ENCODE data around the gene DRAXIN. TPM values are rescaled to one million over a fixed set of nuclear protein-coding genes. Genes with fewer than 3 reads are reported as not detected.

DRAXIN gene
- total RNA-seq, 2 experiments from 2014 or later = 0.08 to 0.16 TPM

- Mint-ChIP-seq H3K4me3 (no peak overlapping the region), H3K9me3 (no peaks in the 10 kb centered on the region), H3K36me3 (no peaks in the 10 kb centered on the region), H3K27ac (no peak overlapping the region), H3K4me1 (no peaks in the 10 kb centered on the region), H3K27me3 (no peaks in the 10 kb centered on the region)
- DNase-seq = no peak
Observed at GRCh38 chr1:11706292-11706691, 14.8 kb downstream of the DRAXIN start.

DNA sequence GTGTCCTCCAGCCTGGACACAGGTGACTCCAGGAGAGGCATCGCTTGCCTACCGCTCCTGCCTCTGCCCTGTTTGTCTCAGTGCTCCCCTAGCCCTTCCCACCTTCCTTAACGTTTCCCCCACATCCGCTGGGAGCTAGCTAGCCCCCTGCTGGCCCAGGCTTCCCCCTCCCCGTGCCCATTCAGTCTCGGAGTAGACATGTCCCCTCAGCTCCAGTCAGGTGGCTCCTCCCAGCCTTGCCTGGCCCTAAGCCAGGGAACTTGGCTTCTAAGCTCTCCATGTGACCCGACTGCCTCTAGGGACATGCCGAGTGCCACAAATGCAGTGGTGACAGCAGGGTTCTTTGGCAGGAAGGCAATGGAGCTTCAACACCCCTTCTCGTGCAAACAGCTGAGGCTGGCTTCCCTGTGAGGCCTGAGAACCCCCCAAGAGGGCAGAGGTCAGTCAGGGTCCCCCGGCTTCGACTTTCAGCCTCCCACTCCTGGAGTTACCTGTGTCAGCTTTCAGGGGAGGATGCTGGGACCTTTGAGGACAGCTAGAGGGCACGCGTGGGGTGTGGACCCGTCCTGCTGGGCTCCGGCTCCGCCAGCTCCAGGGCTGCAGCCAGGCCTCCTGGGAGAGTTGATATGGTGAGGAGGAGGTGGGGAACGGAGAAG is 16.2 kb downstream of the DRAXIN start:
- no peaks in the 10 kb centered on the region for H3K9me3 Mint-ChIP-seq
- H3K27ac Mint-ChIP-seq = no peak overlapping the region
- H3K36me3 Mint-ChIP-seq = no peaks in the 10 kb centered on the region
- no peak overlapping the region for H3K4me3 Mint-ChIP-seq
- no peaks in the 10 kb centered on the region for H3K4me1 Mint-ChIP-seq
- no peaks in the 10 kb centered on the region for H3K27me3 Mint-ChIP-seq
- DNase-seq = no peak

- H3K9me3 Mint-ChIP-seq = no peaks in the 10 kb centered on the region
- H3K36me3 Mint-ChIP-seq = no peaks in the 10 kb centered on the region
- H3K4me1 Mint-ChIP-seq = no peaks in the 10 kb centered on the region
- no peak for DNase-seq
- H3K27me3 Mint-ChIP-seq = no peaks in the 10 kb centered on the region
- H3K27ac Mint-ChIP-seq = no peak overlapping the region
- no peak overlapping the region for H3K4me3 Mint-ChIP-seq
Observed at GRCh38 chr1:11708554-11709350, 17.2 kb downstream of the DRAXIN start.

GRCh38 chr1:11711490-11711889 is 20.0 kb downstream of the DRAXIN start:
- Mint-ChIP-seq H3K9me3 (no peaks in the 10 kb centered on the region), H3K27ac (no peak overlapping the region), H3K36me3 (no peaks in the 10 kb centered on the region), H3K4me3 (no peak overlapping the region), H3K27me3 (no peaks in the 10 kb centered on the region), H3K4me1 (no peaks in the 10 kb centered on the region)
- DNase-seq = no peak

DNA sequence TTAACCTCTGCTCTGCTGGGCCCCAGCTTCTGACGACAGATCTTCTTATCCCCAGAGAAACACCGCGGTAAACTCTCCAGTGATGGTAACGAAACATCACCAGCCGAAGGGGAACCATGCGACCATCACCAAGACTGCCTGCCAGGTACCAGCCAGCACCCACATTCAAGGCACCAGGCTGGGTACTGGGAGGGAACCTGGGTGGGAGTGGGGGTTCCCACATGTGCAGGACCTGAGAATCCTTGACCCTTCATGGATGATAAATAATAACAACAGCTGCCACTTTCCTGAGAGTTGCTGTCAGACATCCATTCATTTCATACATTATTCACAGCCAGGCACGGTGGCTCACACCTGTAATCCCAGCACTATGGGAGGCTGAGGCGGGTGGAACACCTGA is 20.8 kb downstream of the DRAXIN start:
- no peaks in the 10 kb centered on the region for H3K4me1 Mint-ChIP-seq
- H3K9me3 Mint-ChIP-seq = no peaks in the 10 kb centered on the region
- H3K27me3 Mint-ChIP-seq = no peaks in the 10 kb centered on the region

GRCh38 chr1:11713095-11713494 is 21.6 kb downstream of the DRAXIN start:
- H3K9me3 Mint-ChIP-seq = no peaks in the 10 kb centered on the region

More for the DNA sequence above, 20.8 kb downstream of the DRAXIN start:
- H3K4me3 Mint-ChIP-seq = no peak overlapping the region
- no peaks in the 10 kb centered on the region for H3K36me3 Mint-ChIP-seq
- DNase-seq = no peak
- H3K27ac Mint-ChIP-seq = no peak overlapping the region

GRCh38 chr1:11714831-11715575 is 23.5 kb downstream of the DRAXIN start:
- no peak overlapping the region for H3K4me3 Mint-ChIP-seq
- no peak overlapping the region for H3K27ac Mint-ChIP-seq
- no peaks in the 10 kb centered on the region for H3K27me3 Mint-ChIP-seq
- DNase-seq = no peak
- no peaks in the 10 kb centered on the region for H3K9me3 Mint-ChIP-seq
- H3K36me3 Mint-ChIP-seq = no peaks in the 10 kb centered on the region
- H3K4me1 Mint-ChIP-seq = peaks cover 10% of the 10 kb centered on the region

More at GRCh38 chr1:11713095-11713494, 21.6 kb downstream of the DRAXIN start:
- no peaks in the 10 kb centered on the region for H3K27me3 Mint-ChIP-seq
- no peaks in the 10 kb centered on the region for H3K36me3 Mint-ChIP-seq
- H3K4me3 Mint-ChIP-seq = no peak overlapping the region
- no peak for DNase-seq
- H3K27ac Mint-ChIP-seq = no peak overlapping the region
- no peaks in the 10 kb centered on the region for H3K4me1 Mint-ChIP-seq

- Mint-ChIP-seq H3K4me3 (peak overlapping the region; percentile 72), H3K27ac (peak overlapping the region; percentile 85), H3K27me3 (no peaks in the 10 kb centered on the region)
Observed at GRCh38 chr1:11719313-11720032, 28.0 kb downstream of the DRAXIN start.

DNA sequence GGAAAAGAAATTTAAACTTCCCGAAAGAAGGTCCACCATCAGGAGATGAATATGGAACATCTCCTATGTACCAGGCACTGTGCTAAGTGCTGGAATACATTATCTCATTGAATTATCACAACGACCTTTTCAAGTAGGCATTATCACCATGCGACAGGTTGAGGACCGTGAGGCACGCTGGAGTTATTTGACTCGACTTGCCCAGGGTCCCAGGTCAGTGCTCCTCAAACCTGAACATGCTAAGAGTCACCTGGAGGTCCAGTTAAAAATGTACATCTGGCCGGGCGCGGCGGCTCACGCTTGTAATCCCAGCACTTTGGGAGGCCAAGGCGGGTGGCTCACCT is 28.5 kb downstream of the DRAXIN start:
- DNase-seq = no peak
- no peaks in the 10 kb centered on the region for H3K27me3 Mint-ChIP-seq
- peak overlapping the region; percentile 85 for H3K27ac Mint-ChIP-seq
- peaks cover 11% of the 10 kb centered on the region for H3K4me1 Mint-ChIP-seq
- no peaks in the 10 kb centered on the region for H3K36me3 Mint-ChIP-seq
- H3K9me3 Mint-ChIP-seq = no peaks in the 10 kb centered on the region
- peak overlapping the region; percentile 72 for H3K4me3 Mint-ChIP-seq

More at GRCh38 chr1:11719313-11720032, 28.0 kb downstream of the DRAXIN start:
- no peaks in the 10 kb centered on the region for H3K36me3 Mint-ChIP-seq
- DNase-seq = peak; percentile 75
- no peaks in the 10 kb centered on the region for H3K9me3 Mint-ChIP-seq
- H3K4me1 Mint-ChIP-seq = peaks cover 11% of the 10 kb centered on the region

GRCh38 chr1:11720525-11720924 is 29.0 kb downstream of the DRAXIN start:
- no peaks in the 10 kb centered on the region for H3K27me3 Mint-ChIP-seq
- no peak for DNase-seq
- no peaks in the 10 kb centered on the region for H3K36me3 Mint-ChIP-seq
- no peak overlapping the region for H3K4me3 Mint-ChIP-seq
- H3K9me3 Mint-ChIP-seq = no peaks in the 10 kb centered on the region
- H3K27ac Mint-ChIP-seq = no peak overlapping the region
- peaks cover 11% of the 10 kb centered on the region for H3K4me1 Mint-ChIP-seq

DNA sequence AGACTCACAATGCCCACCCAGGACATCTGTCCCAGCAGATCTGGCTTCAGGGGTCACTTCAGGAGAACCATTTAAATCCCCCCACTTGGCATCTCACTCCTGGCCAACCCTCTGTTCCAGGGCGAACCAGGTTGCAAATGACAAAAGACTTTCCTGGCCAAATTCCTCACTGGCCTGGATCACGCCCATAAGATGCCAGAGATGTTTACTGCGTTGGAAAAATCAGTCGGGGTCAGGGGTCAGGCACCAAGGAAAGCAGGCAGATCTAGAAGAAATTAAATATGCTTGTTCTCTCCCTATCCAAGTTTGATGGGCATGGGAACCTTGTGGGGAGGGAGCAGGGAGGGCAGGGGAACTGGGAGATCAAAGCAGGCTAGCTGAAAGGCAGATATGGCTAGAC is 29.8 kb downstream of the DRAXIN start:
- Mint-ChIP-seq H3K27me3 (no peaks in the 10 kb centered on the region), H3K9me3 (no peaks in the 10 kb centered on the region), H3K36me3 (no peaks in the 10 kb centered on the region), H3K4me1 (peaks cover 11% of the 10 kb centered on the region), H3K4me3 (no peak overlapping the region), H3K27ac (no peak overlapping the region)
- no peak for DNase-seq

DNA sequence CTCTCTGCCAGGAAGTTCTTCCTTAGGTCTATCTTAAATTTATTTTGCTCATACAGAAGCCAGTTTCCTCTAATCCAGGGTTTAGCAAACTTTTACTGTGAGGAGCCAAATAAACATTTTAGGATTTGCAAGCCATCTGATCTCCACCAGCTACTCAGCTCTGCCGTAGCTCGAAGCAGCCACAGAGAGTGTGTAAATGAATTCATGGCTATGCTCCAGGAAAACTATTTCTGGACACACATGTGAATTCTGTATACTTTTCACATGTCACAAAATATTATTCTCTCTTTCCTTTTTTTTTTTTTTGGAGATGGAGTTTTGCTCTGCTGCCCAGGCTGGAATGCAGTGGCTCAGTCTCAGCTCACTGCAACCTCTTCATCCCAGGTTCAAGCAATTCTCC is 31.0 kb downstream of the DRAXIN start:
- H3K27ac Mint-ChIP-seq = no peak overlapping the region
- H3K9me3 Mint-ChIP-seq = no peaks in the 10 kb centered on the region
- no peaks in the 10 kb centered on the region for H3K36me3 Mint-ChIP-seq
- H3K27me3 Mint-ChIP-seq = no peaks in the 10 kb centered on the region
- H3K4me3 Mint-ChIP-seq = no peak overlapping the region
- DNase-seq = no peak
- H3K4me1 Mint-ChIP-seq = peaks cover 11% of the 10 kb centered on the region

- Mint-ChIP-seq H3K27me3 (no peaks in the 10 kb centered on the region), H3K36me3 (no peaks in the 10 kb centered on the region), H3K4me3 (no peak overlapping the region), H3K4me1 (peaks cover 14% of the 10 kb centered on the region), H3K27ac (no peak overlapping the region), H3K9me3 (no peaks in the 10 kb centered on the region)
- no peak for DNase-seq
Observed at GRCh38 chr1:11725616-11726015, 34.1 kb downstream of the DRAXIN start.

DNA sequence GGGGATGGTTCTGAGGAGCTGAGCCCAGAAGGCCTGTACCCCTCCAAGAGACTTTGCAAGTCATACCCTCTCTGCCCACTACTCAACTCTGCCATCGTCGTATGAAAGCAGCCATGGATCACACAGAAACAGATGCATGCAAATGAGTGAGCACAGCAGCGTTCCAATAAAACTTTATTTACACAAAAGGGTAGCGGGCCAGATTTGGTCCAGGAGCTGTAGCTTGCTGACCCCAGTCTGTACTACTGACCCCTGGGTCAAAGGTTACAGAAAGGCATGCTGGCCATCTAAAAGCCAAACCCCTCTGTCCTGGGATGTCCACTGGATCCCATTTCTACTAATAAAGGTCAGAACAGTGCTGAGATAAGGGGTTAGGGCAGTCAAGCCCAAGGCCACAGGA is 35.6 kb downstream of the DRAXIN start:
- Mint-ChIP-seq H3K4me1 (peaks cover 26% of the 10 kb centered on the region), H3K27ac (no peak overlapping the region), H3K4me3 (no peak overlapping the region), H3K36me3 (no peaks in the 10 kb centered on the region), H3K9me3 (no peaks in the 10 kb centered on the region), H3K27me3 (no peaks in the 10 kb centered on the region)
- DNase-seq = no peak

All from activated naive CD8-positive, alpha-beta T cell treated with anti-CD3 and anti-CD28 coated beads for 36 hours (primary cell).